SU-DHL-6 (cell line): ENCODE measurements around the gene BCKDHB.
"Not testable (repeated sequence)": the region's sequence is repeated elsewhere in the genome, so short reads cannot be mapped to it uniquely, and the experiment has no call there.

Experiments
- H2AFZ ChIP-seq: fragments of 200-600 bp; sonication (generic); 2 replicates; pipeline ENCODE4 v1.6.1; 2014; ENCODE audit warnings: low read depth, mild to moderate bottlenecking, moderate library complexity, mixed read lengths, antibody characterized with exemption, low read length; ENCODE audit not compliant: severe bottlenecking
- H3F3A ChIP-seq: fragments of 200-600 bp; shearing (Covaris generic); 2 replicates; pipeline ENCODE4 v1.6.0; 2016; ENCODE audit warnings: antibody characterized with exemption, mild to moderate bottlenecking; ENCODE audit not compliant: insufficient read depth
- H3K27ac ChIP-seq: fragments of 200-600 bp; sonication (generic); 2 replicates; pipeline ENCODE4 v1.5.1; 2016; ENCODE audit warnings: low read depth, mild to moderate bottlenecking, low read length, moderate library complexity, mixed read lengths
- H3K27me3 ChIP-seq: fragments of 200-600 bp; sonication (generic), shearing (Covaris generic); 2 replicates; pipeline ENCODE4 v1.6.0; 2014; ENCODE audit warnings: mild to moderate bottlenecking, low read length
- H3K36me3 ChIP-seq: fragments of 200-600 bp; sonication (generic); 2 replicates; pipeline ENCODE4 v1.6.1; 2014; ENCODE audit warnings: mild to moderate bottlenecking, low read length, mixed read lengths
- H3K4me2 ChIP-seq: fragments of 300-600, 200-600 bp; shearing (Covaris generic), sonication (generic); 2 replicates; pipeline ENCODE4 v1.6.0; 2014; ENCODE audit warnings: low read length, low read depth, mild to moderate bottlenecking; ENCODE audit not compliant: poor library complexity, severe bottlenecking
- H3K4me3 ChIP-seq: fragments of 200-600 bp; sonication (generic); 2 replicates; pipeline ENCODE4 v1.5.1; 2014; ENCODE audit warnings: antibody characterized with exemption, low read length, mild to moderate bottlenecking, mixed read lengths; ENCODE audit not compliant: insufficient read depth, poor library complexity, severe bottlenecking
- H3K79me2 ChIP-seq: fragments of 200-600 bp; sonication (generic); 2 replicates; pipeline ENCODE4 v1.6.1; 2014; ENCODE audit warnings: mild to moderate bottlenecking, low read length, moderate library complexity; ENCODE audit not compliant: insufficient read depth
- H3K9ac ChIP-seq: fragments of 200-600 bp; sonication (generic); 2 replicates; pipeline ENCODE4 v1.7.0; 2014; ENCODE audit warnings: mild to moderate bottlenecking, low read length
- H3K9me2 ChIP-seq: fragments of 200-600 bp; sonication (generic); replicated peaks from 2 replicates; pipeline ENCODE4 v1.6.1; 2014; ENCODE audit warnings: low read length; ENCODE audit not compliant: insufficient read depth
- H3K9me3 ChIP-seq: fragments of 200-600 bp; sonication (generic); 2 replicates; pipeline ENCODE4 v1.6.1; 2014; ENCODE audit warnings: low read length, mixed read lengths; ENCODE audit not compliant: insufficient read depth
- H4K20me1 ChIP-seq: fragments of 200-600 bp; sonication (generic); 2 replicates; pipeline ENCODE4 v1.6.1; 2014; ENCODE audit warnings: low read depth, mild to moderate bottlenecking, antibody characterized with exemption, low read length, moderate library complexity, mixed read lengths
- EZH2phosphoT487 ChIP-seq: fragments of 200-600 bp; sonication (generic), shearing (Covaris generic); conservative IDR thresholded peaks from 2 replicates; pipeline ENCODE4 v1.6.1; 2018; ENCODE audit warnings: mild to moderate bottlenecking, antibody characterized with exemption, low read length, moderate library complexity, mixed read lengths
- TF ChIP-seq, protein P1 (sequence below): fragments of 200-600 bp; sonication (generic); IDR thresholded peaks from one replicate; pipeline ENCODE4 v1.5.1; 2017; ENCODE audit warnings: antibody characterized with exemption, mild to moderate bottlenecking, low read length, moderate library complexity; ENCODE audit not compliant: insufficient read depth, poor library complexity, severe bottlenecking

The BCKDHB gene

DNA sequence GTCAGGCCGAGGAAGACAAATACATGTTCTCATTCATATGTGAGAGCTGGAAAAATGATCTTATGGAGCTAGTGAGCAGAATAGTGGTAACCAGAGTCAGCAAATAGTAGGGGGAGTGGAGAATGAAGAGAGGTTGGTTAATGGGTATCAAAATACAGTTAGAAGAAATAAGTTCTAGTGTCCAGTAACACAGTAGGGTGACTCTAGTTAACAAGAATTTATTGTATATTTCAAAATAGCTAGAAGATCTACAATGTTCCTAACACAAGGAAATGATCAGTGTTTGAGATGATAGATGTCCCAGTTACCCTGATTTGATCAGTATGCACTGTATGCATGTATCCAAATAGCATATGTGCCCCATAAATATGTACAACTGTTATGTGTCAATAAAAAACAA lies 128.4 kb downstream of the BCKDHB start:
- Histone ChIP-seq H3K36me3 (no peaks in the 10 kb centered on the region), H3K9ac (no peak overlapping the region), H4K20me1 (no peaks in the 10 kb centered on the region), H2AFZ (no peak overlapping the region), H3F3A (no peaks in the 10 kb centered on the region), H3K4me2 (no peak overlapping the region), H3K9me3 (no peaks in the 10 kb centered on the region), H3K79me2 (no peaks in the 10 kb centered on the region), H3K27ac (no peak overlapping the region), H3K27me3 (no peaks in the 10 kb centered on the region), H3K9me2 (no peaks in the 10 kb centered on the region), H3K4me3 (no peak overlapping the region)
- no peak for TF ChIP-seq EZH2phosphoT487
- TF ChIP-seq, protein P1, sequence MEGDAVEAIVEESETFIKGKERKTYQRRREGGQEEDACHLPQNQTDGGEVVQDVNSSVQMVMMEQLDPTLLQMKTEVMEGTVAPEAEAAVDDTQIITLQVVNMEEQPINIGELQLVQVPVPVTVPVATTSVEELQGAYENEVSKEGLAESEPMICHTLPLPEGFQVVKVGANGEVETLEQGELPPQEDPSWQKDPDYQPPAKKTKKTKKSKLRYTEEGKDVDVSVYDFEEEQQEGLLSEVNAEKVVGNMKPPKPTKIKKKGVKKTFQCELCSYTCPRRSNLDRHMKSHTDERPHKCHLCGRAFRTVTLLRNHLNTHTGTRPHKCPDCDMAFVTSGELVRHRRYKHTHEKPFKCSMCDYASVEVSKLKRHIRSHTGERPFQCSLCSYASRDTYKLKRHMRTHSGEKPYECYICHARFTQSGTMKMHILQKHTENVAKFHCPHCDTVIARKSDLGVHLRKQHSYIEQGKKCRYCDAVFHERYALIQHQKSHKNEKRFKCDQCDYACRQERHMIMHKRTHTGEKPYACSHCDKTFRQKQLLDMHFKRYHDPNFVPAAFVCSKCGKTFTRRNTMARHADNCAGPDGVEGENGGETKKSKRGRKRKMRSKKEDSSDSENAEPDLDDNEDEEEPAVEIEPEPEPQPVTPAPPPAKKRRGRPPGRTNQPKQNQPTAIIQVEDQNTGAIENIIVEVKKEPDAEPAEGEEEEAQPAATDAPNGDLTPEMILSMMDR = no peak

DNA sequence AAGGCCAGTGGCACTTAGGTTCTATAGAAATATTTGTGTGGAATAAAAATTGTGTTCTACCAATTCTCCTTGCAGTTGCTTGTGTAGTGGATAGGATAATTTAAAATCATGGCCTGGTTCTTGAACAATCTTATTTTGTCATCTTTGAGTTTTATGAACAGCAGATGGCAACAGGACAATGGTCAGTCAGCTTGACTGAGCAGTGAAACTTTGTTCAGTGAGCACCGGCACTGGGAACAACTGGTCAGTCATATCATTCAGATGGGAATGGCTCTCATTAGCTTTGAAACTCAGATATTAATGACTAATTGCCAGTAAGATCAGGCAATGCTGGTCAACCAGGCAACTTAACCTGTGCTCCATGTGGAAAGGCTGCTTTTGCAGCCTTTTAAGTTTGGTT lies 129.2 kb downstream of the BCKDHB start:
- no peak for TF ChIP-seq EZH2phosphoT487
- TF ChIP-seq, protein P1 = no peak
- Histone ChIP-seq H3F3A (no peaks in the 10 kb centered on the region), H3K27ac (no peak overlapping the region), H3K4me3 (no peak overlapping the region), H3K9ac (no peak overlapping the region), H2AFZ (no peak overlapping the region), H4K20me1 (no peaks in the 10 kb centered on the region), H3K9me3 (no peaks in the 10 kb centered on the region), H3K9me2 (no peaks in the 10 kb centered on the region), H3K36me3 (no peaks in the 10 kb centered on the region), H3K27me3 (no peaks in the 10 kb centered on the region), H3K4me2 (no peak overlapping the region), H3K79me2 (no peaks in the 10 kb centered on the region)

DNA sequence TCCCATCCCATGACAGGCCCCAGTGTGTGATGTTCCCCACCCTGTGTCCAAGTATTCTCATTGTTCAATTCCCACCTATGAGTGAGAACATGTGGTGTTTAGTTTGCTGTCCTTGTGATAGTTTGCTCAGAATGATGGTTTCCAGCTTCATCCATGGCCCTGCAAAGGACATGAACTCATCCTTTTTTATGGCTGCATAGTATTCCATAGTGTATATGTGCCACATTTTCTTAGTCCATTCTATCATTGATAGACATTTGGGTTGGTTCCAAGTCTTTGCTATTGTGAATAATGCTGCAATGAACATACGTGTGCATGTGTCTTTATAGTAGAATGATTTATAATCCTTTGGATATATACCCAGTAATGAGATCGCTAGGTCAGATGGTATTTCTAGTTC lies 132.3 kb downstream of the BCKDHB start:
- H3K36me3 ChIP-seq, H3K27me3 ChIP-seq, H2AFZ ChIP-seq, H3K9ac ChIP-seq, H3K9me2 ChIP-seq, H3K4me3 ChIP-seq, H3K79me2 ChIP-seq, H3F3A ChIP-seq, H3K4me2 ChIP-seq, H3K9me3 ChIP-seq, H4K20me1 ChIP-seq, H3K27ac ChIP-seq: not testable (repeated sequence)

DNA sequence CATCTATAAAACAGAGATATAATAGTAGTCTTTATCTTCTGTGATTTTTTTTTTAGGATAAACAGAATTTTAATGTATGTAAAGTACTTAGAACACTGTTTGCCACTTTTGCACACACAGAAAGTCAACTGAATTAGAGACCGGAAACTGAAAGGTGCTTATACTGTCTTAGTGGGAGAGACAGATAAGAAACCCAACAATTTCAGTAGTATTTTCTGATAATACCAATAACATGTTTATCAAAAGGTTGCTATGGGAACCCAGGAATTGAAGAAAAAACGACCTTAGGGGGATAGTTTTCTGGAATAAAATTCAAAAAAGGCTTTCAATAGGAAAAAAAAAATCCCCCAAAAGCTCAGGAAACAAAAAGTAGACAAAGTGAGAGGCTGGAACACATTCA lies 138.6 kb downstream of the BCKDHB start:
- H3K9ac ChIP-seq = no peak overlapping the region
- no peaks in the 10 kb centered on the region for H4K20me1 ChIP-seq
- H3K27ac ChIP-seq = no peak overlapping the region
- no peaks in the 10 kb centered on the region for H3K36me3 ChIP-seq
- no peak for TF ChIP-seq EZH2phosphoT487
- TF ChIP-seq, protein P1 = no peak
- H3F3A ChIP-seq = no peaks in the 10 kb centered on the region
- no peaks in the 10 kb centered on the region for H3K27me3 ChIP-seq
- H3K79me2 ChIP-seq = no peaks in the 10 kb centered on the region
- no peaks in the 10 kb centered on the region for H3K9me2 ChIP-seq
- no peaks in the 10 kb centered on the region for H3K9me3 ChIP-seq
- H2AFZ ChIP-seq = no peak overlapping the region
- no peak overlapping the region for H3K4me2 ChIP-seq
- no peak overlapping the region for H3K4me3 ChIP-seq
